Stimulated activated CD8-positive, alpha-beta memory T cell treated with anti-CD3 and anti-CD28 coated beads, Interleukin-12 subunit alpha, Interleukin-12 subunit beta, amount 100 ng/mL, for 4 hours (primary cell): ENCODE results near the gene PKLR.
A peak's percentile ranks its signal among the peaks of the same experiment; 100 is the strongest.
"Not testable (repeated sequence)": the region's sequence is repeated elsewhere in the genome, so short reads cannot be mapped to it uniquely, and the experiment has no call there.

Experiments used
- DNase-seq: peaks from one replicate; pipeline ENCODE4 v3.0.0-alpha.2; 2020; ENCODE audit warnings: low read depth

The PKLR gene

DNA sequence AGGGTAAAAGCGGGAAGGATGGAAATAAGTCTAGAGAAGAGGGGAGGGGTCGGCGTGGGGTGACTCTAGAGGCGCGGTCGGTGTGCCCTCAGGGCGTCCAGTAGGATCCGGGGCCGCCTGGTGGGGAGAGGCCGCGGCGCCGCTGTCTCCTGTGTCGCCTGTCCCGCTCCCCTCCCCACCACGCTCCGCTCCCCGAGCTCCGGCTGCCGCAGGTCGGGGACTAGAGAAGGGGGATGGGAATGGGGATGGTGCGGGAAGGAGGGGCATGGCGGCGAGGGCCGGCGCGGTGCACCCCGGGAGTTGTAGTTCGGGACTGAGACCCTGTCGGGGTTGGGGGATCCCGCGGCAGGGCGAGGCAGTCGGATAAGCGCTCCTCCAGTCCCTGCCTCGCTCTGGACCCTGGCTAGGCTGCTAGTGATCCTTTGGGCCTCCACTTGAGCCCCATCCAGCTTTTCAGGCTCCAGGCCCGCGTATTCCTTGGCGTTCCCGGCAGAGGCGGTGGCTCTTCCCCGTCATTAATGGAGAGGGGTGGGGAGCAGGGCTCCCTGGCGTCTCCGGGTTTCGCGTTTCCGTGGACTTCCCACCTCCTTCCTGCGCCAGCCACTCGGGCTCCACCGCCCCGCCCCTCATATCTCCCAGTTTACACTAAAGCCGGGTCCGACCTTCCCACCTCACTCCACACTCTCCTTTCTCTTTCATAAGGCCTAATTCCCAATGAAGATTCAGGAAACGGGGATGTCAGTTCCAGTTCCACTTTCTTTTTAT is 45.8 kb downstream of the PKLR start, which contains the start of gene ENTREP3:
ENTREP3 (minus strand) TSS at position 241 of the 765 bp plus-strand sequence. CDS start 606 bp downstream, outside the sequence.
- peak; percentile 56 for DNase-seq

DNA sequence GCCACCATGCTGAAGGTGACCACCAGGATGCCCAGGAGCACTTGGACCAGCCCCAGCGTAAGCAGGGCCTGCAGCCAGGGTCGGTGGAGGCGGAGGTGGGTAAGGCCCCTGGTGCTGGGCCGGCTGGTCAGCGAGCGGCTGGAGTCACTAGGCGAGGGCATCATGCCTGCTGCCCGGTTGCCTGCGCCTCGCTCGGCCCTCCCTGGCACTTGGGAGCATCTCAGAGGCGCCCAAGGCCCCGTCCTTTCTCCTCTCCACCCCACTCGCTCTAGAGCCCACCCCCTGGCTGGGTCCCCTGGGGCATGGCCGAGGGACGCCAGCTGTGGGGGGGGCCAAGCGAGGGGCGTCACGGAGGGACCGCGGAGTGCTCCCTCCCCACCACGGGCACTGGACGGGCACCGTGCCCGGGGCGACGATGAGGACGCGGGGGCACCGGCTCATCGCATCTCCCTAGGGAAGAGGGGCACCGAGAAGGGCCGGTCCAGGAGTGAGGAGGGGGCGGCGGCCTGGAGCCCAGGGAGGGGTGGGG is 46.5 kb downstream of the PKLR start:
- DNase-seq, result no peak

DNA sequence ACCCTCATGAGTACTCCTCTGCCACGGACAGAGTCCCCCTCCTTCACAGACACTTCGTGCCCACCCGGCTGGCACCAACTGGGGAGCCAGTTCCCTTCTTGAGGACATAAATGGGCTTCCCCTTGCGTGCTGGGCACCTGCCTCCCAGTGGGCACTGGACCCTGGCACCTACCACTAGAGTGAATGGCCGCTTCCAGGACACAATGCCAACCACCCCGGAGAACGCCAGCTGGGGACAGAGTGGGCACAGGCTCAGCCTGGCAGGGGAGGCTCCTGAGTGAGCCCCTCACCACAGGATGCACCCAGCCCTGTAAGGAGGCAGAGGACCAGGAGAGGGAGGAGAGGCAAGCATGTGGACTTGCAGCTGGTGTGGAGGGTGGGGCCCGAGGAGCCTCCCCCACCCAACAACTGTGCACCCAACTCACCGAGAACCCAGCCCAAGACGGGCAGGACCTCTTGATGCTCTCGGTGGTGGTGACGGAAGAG is 47.0 kb downstream of the PKLR start:
- no peak for DNase-seq

DNA sequence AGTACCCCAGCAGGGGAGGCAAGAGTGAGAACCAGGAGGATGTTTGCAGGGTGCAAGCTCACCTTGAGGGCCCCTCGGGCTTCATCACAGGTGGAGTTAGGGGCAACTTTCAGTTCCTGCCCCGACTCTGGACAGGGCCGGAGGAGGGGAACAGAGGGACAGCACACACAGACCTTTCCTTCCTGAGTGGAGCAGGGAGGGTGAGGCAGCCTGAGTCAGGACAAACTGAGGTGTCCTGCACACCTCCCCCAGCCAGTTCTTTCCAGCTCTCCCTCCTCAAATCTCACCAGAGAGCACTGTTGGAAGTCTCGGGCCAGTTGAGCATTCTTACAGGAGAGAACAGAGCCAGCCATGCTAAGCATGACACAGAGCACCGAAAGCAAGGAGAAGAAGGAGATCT is 47.4 kb downstream of the PKLR start:
- DNase-seq, result no peak

DNA sequence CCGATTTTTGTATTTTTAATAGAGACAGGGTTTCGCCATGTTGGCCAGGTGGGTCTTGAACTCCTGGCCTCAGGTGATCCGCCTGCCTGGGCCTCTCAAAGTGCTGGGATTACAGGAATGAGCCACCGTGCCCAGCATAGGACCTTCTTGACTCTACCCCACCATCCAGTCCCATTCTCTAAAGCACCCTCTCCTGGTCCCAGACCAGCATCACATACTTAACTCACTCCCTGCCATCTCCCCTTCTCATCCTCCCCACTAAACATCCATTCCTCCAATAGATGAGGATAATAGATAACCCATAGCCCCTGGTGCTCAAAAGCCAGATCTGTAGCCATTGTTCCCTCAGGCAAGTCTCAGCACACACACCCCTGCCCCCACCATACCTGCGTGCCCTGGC is 48.0 kb downstream of the PKLR start:
- no peak for DNase-seq

DNA sequence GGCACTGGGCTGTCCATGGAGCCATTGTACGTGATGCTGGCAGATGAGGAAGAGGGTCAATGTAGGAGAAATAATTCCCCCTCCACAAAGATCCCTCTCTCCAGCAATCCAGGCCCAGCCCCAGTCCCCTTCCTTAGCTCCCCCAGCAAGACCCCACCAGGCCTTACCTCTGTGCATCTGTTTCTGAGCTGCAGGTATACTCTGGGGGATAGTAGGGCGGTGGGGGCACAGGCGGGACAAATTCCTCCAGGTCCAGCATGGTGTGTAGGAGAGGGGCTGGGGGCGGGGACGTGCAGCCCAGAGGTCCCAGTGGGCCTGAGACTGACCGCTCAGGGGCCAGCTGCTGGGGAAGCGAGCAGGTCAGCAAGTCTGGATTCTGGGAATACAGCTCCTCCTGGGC is 49.7 kb downstream of the PKLR start:
- DNase-seq, result no peak

DNA sequence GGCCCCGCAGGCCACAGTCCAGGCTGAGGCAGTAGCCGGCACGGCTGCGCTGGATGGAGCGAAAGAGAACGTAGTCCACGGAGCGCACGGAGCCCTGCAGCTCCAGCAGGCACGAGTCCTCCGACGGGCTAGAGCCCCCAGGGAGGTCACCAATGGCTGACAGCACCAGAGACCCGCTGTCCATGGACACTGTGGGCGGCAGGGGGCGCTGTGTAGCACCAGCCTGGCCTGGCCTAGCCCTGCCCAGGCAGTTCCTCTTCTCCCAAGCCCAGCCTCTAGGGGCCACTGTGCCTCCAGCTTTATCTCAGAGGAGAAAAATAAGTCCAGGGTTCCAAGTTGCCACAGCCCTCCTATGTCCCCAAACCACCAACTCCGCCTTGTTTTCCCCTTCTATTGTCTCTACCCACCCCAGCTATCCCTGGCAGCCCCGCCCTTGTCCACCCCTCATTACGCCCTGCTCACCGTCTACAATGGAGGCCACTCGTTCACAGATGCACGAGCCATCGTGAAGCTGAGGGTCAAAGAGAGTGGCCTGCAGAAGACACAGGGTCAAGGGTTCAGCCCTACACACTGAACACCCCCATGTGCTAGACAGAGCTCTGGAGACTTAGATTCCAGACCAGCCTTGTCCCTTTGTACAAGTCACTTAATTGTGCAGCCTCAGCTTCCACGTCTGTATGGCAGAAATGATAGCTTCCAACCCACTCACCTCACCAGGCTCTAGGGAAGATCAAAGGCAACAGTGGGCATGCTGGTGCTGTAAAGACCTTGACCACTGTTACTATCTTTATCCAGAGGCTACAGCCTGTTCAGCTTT is 50.4 kb downstream of the PKLR start:
- DNase-seq, result peak; percentile 84

DNA sequence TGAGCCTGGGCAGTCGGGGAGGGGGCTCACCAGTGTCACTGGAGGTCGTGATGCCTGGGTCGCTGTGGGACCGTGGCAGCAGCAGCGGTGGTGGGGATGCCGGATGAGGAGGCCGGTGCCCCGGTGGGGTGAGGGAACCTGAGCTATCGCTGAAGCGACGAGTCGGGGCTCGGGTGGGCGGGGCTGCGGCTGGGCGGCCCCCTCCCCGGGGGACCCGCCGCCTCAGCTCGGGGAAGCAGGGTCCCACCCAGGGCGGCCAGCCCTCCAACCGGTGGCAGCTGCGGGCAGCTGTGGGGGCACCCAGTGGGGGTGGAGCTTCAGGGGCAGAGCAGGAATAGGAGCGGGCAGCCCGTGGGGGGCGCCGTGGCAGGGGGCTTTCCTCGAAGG is 51.0 kb downstream of the PKLR start:
- DNase-seq, result no peak

DNA sequence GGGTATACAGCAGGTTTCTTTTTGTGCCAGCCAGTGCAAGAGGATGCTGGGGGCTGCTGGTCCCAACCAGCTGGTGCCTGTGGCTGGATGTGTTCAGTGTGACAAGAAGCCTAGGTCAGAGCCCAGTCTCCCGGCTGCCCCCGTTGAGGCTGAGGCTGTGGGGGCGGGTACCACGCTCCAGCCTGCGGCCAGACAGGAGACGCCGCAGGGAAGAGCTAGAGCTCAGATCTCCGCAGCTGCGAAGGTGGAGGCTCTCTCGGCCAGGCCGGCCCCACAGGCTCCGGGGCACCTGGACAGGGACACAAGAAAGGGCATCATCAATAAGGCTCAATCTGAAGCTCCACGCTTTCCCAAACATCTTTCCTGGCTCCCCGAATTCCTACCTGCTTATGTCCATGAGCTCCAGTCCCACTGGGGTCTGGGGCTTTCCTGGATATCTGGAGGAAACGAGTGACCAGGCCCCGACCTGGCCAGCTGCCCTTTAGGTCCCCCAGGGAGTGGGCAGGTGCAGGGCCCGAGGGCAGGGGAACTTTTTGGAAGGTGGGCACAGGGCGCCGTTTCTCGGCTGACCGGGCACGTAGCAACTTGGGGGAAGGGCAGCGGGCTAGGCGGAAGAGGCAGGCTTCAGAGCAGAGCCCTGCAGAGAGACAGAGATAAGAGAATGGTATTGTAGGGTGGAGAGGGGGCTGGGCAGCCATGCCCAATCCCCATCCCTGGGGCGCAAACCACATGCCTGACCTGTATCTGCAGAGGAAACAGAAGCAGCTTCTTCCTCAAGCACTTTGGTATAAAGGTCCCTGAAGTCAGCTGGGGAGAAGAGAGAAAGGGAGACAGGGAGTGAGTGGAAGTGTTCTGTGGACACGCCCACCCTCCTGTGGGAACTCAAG is 53.3 kb downstream of the PKLR start:
- no peak for DNase-seq

DNA sequence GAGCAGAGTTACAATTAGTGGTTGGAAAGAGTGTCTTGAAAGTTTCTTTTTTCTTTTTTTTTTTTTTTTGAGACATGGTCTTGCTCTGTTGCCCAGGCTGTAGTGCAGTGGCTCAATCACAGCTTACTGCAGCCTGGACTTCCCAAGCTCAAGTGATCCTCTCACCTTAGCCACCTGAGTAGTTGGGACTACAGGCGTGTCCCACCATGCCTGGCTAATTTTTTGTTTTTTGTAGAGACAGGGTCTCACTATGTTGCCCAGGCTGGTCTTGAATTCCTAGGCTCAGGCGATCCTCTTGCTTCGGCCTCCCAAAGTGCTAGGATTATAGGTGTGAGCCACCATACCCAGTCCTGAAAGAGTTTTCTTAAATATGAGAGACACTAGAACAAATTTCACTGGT is 54.4 kb downstream of the PKLR start:
- DNase-seq, result not testable (repeated sequence)

DNA sequence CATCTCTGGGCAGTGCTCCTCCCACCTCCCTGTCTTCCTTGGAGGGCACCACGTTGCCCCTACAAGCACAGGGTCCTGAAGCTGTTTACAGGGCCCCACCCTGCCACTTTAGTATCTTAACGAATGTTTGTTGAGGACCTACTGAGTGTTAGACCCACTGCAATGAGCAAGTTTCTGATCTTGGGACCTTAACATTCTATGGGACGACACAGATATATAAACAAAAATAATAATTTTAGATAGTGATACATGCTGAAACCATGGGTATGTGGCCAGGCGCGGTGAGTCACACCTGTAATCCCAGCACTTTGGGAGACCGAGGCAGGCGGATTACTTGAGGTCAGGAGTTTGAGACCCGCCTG is 56.1 kb downstream of the PKLR start:
- DNase-seq, result no peak

DNA sequence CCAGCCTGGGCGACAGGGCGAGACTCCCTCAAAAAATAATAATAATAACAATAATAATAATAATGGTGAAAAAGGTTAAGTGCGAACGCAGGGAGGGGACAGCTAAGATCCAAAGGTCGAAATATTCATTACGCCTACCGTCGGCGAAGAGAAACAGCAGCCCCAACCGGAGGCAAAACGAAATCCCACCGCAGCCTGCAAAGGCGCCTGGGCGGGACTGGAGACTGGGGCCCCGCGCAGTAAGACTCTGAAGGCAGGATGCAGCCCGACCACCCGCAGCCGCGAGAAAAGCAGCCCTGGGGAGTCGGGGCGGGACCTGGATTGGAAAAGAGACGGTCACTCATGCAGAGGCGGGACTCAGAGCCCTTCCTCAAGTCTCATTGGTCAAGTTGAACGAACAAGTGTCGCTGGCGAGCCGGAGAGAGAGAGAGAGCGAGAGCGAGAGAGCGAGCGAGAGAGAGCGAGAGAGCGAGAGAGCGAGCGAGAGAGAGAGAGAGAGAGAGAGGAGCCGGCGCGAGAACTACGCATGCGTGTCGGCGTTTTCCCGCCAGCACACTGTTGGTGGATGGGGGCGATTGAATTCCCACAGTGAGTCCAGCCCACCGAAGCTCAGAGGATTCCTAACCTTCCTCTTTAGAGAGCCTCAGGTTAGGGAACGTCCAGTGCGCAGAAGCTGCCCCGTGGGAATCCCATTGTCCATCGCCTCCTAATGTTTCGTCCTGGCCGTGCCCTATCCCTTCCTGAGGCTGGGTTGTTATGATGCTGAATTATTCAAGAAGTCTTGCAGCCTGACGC is 56.7 kb downstream of the PKLR start:
- DNase-seq, result peak; percentile 80

DNA sequence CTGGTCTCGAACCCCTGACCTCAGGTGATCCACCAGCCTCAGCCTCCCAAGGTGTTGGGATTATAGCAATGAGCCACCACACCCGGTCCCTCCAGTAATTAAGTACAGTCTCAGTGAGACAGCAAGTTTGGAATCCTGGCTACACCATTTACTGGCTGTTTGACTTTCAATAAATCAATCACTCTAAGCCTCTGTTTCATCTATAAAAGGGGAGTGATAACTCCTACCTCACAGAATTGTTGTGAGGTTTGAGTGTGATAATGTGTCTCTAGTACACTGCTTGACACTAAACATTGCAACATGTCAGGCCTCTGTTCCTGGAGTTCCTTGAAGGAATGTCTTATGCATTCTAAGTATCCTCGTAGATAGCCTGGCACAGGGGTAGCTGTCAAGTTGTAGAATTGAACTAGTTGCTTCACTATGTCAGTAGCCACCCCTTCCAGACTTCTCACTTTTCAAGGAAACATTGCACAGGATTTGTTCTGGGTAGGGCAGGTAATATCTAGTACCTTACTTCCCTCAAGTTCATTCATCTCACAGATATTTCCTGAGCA is 58.4 kb downstream of the PKLR start:
- DNase-seq, result no peak

DNA sequence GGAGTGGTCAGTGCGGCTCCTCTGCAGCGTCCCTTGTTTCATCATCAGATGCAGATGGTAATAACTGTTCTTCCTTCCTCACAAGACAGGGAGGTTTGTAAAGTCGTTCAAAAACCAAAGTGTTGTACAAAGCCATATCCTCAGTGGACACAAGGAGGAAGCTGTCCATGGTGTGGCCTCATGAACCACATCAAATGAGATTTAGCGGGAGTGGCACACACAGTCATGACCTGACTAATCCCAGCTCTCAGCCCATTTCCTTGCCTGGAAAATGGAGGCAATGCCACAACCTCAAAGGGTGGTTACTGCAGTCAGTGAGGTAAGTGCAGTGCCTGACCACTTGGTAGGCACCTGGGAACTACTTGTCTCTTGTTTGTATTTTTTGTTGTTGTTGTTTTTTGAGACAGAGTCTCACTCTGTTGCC is 59.4 kb downstream of the PKLR start:
- DNase-seq, result no peak

DNA sequence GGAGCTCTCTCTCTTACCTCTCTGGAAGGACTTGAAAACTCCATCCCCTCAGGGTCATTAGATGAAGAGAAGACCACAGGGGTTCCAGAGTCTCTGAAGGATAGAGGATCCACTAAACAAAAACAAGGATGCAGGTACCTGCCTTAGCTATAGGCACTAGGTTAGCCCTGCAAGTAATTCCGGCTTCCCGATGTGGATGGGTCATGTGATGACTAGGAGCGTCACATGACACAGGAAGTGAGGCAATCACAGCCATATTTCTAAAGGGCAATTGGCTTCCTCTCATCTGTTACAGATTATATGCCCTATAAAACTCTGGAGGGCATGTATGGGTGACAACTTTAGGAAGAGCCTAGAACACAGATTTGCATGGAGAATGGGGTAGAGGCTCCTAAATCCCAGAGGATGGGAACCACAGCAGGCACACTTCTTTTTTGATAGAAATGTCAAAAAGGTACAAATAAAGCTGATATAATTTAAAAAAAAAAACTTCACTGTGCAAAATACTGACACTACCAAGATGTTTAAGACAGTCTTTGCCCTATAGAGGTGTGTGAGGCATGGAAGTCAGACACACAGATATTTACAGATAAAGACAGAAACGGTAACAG is 60.1 kb downstream of the PKLR start:
- peak; percentile 36 for DNase-seq
